Measurements from ENCODE around the gene SMCO1.
"Not testable (repeated sequence)": the region's sequence is repeated elsewhere in the genome, so short reads cannot be mapped to it uniquely, and the experiment has no call there.

The SMCO1 gene

DNA sequence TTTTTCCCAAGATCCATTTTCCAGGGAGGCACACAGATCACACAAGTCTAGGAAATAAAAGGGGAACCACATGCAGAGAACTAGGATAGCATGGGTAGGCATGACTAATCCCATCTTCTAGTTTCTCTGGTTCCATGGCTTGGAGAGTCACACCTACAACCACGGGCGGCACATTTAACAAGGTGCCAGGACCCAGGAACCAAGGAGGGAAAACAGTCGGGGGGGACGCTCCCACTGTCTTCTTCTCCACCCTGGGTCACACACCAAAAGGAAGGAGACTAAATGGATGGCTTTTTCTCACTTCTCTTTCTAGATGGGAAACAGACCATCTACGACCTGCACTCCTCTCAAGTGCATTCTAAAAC lies 4.6 kb upstream of the SMCO1 start:
- DNase-seq: no peak

DNA sequence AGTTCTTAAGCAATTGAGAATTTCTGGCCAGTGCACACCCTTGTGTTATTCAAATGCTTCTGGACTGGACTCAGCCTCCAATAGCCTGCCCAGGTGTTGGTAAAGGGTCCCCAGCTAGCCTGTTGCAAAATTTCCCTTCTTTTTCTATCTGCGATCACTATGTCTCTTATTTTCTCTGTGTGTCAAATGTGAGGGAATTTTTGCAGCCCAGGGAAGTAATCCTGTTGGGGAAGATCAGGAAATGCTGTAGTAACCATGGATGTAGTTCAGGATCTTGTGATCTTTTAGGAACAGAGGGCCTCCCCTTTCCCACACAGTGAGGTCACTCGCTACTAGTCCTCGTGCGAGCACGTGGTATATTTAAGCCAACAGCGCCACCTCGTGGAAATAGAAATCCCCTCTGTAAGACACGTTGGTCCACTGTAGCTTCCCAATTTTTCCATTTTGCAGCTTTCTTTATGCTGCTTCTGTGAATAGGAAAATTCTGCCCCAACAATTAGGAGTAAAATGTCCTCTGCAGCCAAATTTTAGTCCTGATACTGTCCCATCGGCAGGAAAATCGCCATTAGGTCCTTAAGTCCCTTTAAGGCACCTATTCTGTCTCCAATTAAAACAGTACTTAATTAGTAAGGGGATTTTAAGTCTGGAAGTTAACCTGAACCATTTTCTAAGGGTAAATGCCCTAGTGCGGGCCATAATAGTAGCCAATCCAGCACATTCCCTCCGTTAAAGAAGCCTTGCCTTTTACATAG lies 4.0 kb upstream of the SMCO1 start:
- peak; percentile 51 to 55 for DNase-seq

DNA sequence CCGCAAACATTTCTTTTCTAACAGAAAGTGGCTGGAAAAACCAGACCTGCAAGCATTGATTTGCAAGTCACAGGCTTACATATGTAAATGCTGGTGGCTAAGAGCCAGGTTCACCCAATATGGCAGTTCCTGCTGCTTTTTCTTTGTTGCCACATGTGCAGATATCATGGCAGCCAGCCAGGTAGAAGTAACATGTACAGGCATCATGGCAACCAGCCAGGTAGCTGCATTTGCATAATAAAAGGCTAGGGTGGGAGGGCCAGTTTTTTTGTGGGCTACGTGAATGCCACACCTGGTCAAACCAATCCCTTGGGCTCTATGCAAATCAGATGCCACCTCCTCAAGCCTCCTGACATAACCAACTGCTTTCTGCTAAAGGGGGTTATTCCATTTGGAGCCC lies 2.8 kb upstream of the SMCO1 start:
- no peak for DNase-seq

- no peak for DNase-seq
These were observed 2.1 kb upstream of the SMCO1 start for GRCh38 chr3:196517162-196517800.

- no peak for DNase-seq
These were observed 813 bp downstream of the SMCO1 start for GRCh38 chr3:196514350-196514716.

DNA sequence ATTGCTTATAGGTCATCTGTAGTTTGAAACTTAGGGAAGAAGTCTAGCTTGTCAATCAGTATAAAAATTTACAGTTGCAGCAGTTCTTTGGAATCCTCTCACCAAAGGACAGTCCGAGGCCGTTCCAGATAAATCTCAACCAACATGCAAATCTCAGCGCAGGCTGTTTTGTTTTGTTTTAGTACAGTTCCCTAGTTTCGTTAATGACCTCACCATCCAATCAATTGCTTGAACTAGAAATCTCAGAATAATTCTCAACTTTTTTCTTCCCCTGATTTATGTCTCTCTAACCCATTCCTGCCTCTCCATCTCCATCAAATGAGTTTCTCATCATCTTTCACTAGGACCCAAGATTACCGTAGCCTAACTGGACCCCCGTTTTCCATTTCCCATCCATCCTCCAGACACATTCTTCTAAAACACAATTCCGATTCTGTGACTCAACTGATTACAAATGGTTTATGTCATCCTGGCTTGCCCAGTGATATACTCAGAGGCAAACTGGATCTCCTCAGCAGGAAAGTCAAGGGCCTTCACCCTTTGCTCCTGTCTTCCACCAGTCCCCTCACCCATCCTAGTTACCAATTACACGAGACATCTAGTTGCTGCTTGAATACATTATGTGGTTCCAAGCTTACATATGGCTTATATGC lies 1.3 kb downstream of the SMCO1 start:
- DNase-seq: no peak

DNA sequence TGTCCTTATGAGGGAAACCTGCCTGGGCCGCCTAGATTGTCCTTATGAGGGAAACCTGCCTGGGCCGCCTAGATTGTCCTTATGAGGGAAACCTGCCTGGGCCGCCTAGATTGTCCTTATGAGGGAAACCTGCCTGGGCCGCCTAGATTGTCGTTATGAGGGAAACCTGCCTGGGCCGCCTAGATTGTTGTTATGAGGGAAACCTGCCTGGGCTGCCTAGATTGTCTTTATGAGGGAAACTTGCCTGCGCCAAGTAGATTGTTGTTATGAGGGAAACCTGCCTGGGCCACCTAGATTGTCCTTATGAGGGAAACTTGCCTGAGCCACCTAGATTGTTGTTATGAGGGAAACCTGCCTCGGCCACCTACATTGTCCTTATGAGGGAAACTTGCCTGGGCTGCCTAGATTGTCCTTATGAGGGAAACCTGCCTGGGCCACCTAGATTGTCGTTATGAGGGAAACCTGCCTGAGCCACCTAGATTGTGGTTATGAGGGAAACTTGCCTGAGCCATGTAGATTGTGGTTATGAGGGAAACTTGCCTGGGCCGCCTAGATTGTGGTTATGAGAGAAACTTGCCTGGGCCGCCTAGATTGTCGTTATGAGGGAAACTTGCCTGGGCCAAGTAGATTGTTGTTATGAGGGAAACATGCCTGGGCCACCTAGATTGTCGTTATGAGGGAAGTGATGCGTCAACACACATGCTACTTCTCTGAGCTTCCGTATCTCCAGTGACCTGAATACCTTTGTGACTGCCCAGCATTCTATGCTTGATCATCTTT lies 3.3 kb downstream of the SMCO1 start:
- not testable (repeated sequence) for DNase-seq

DNA sequence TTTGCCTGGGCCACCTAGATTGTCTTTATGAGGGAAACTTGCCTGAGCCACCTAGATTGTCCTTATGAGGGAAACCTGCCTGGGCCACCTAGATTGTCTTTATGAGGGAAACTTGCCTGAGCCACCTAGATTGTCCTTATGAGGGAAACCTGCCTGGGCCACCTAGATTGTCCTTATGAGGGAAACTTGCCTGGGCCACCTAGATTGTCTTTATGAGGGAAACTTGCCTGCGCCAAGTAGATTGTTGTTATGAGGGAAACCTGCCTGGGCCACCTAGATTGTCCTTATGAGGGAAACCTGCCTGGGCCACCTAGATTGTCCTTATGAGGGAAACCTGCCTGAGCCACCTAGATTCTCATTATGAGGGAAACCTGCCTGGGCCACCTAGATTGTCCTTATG lies 4.0 kb downstream of the SMCO1 start:
- not testable (repeated sequence) for DNase-seq

DNA sequence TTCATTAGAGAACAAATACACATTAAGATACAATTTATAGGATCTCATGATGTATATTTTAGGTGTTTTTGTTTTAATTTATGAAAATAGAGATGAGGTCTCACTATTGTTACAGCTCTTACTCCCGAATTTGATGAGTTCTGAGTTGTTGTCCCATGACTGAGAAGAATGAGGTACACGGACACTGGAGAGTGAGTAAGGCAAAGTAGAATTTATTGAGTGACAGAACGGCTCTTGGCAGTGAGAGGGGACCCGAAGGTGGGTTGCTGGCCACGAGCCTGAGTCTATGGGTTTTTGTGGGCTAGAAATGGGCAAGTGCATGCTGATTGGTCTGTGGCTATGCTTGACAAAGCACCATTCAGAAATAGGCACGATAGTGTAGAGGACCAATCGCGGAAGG lies 8.5 kb downstream of the SMCO1 start:
- no peak for DNase-seq

- no peak for DNase-seq
These were observed 10.6 kb downstream of the SMCO1 start for GRCh38 chr3:196504556-196504955.

GRCh38 chr3:196504077-196504398 lies 11.1 kb downstream of the SMCO1 start:
- not testable (repeated sequence) for DNase-seq

GRCh38 chr3:196503196-196504076 lies 11.7 kb downstream of the SMCO1 start, which contains the start of gene RNF168:
Gene RNF168 (minus strand): TSS chr3:196503768. CDS start chr3:196503173, 595 bp downstream.
- DNase-seq: peak; percentile 86 to 88

GRCh38 chr3:196502775-196503195 lies 12.4 kb downstream of the SMCO1 start:
- peak; percentile 52 to 53 for DNase-seq

DNA sequence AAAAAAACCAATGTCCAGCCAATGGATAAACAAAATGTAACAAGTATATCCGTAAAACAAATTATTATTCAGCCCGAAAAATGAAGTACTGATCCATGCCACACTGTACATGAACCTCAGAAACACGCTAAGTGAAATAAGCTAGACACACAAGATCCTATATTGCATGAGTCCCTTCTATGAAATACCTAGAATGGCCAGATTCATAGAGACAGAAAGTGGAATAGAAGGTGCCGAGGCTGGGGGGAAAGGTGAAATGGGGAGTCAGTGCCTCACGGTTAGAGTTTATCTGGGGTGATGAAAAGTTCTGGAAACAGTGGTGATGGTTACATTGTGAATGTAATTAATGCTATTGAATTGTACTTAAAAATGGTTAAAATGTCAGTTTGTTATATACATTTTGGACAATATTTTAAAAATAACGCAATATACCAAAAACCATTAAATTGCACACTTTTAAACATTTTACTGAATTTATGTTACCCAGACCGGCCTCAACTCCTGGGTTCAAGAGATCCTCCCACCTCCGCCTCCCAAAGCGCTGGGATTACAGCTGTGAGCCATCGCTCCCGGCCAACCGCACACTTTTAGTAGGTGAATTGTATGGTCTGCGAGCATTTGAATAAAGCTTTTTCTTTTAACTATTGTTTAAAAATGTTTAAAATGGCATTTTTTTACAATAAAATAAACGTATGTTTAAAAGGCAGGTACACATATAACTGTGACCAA lies 13.7 kb downstream of the SMCO1 start:
- no peak for DNase-seq

- DNase-seq: no peak
These were observed 15.2 kb downstream of the SMCO1 start for GRCh38 chr3:196499807-196500524.

DNA sequence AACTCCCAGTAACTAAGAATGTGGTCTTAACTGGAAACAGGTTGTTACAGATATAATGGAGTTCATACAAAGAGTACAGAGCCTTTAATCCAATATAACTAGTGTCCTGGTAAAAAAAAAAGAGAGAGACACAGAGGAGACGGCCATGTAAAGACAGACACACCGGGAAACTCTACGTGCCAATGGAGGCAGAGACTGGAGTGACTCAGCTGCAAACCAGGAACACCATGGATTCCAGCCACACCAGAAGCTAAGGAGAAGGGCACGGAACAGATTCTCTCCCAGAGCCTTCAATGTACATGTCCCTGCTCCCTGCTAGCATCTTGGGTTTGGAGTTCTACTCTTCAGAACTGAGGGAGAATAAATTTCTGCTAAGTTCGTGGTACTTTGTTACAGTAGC lies 16.1 kb downstream of the SMCO1 start:
- DNase-seq: no peak

DNA sequence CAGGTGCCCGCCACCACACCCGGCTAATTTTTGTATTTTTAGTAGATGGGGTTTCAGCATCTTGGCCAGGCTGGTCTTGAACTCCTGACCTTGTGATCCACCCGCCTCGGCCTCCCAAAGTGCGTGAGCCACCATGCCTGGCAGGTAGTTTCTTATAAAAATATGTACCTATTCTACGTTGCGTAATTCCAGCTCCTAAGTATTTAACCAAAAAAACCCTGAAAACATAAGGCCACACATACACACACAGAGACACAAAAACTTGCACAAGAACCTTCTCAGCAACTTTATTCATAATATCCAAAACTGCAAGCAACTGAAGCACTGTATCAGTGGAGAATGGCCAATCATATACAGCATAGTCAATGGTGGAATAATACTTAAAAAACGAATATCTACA lies 16.8 kb downstream of the SMCO1 start:
- DNase-seq: no peak

DNA sequence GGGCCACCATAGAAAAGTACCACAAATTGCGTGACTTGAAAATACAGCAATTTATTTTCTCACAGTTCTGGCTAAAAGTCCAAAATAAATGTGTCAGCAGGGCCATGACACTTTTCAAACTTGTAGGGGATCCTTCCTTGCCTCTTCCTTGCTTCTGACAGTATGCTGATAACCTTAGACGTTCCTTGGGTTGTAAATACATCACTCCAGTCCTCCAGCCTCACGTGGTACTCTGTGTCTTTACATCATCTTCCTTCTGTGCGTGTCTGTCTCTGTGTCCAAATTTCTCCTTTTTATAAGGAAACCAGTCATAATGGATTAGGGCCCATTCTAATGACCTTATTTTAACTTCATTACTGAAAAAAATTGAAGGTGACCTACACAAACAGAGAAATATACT lies 19.0 kb downstream of the SMCO1 start:
- no peak for DNase-seq

GRCh38 chr3:196493292-196493691 lies 21.9 kb downstream of the SMCO1 start:
- no peak for DNase-seq

- DNase-seq: no peak
These were observed 23.1 kb downstream of the SMCO1 start for GRCh38 chr3:196492080-196492479.

GRCh38 chr3:196489747-196490146 lies 25.4 kb downstream of the SMCO1 start:
- DNase-seq: no peak
